H1 (cell line): ENCODE data around the gene SLC13A4. TPM values are rescaled to one million over a fixed set of nuclear protein-coding genes. Genes with fewer than 3 reads are reported as not detected.
A peak's percentile ranks its signal among the peaks of the same experiment; 100 is the strongest.

ENCODE experiments used
- CTCF ChIA-PET: fragments of 300-600 bp; sonication (Branson Sonifier 250); formaldehyde crosslinking; loops from one replicate; lab custom pipeline; 2021; ENCODE audit not compliant: partially characterized antibody; lab: Charles Lee
- POLR2A ChIA-PET: fragments of 300-600 bp; sonication (Branson Sonifier 250); formaldehyde crosslinking; loops from one replicate; lab custom pipeline; 2021; ENCODE audit warnings: inconsistent platforms; ENCODE audit not compliant: partially characterized antibody; lab: Charles Lee
- DNase-seq, 2 experiments: peaks; one replicate each; pipeline versions ENCODE4 v3.0.0 to v3.0.0-alpha.2; 2010 to 2022; ENCODE audit warnings: low spot score in 2 of 2, low read depth in 1 of 2, mixed read lengths in 1 of 2
- FAIRE-seq: peaks from 2 replicates; lab custom pipeline; 2011; peaks lifted over from hg19 to GRCh38; lab: Jason Lieb, UNC
- H2AFZ ChIP-seq: 2 replicates; pipeline ENCODE4 v1.8.1; 2012; ENCODE audit warnings: low read length, inconsistent platforms
- H2AK5ac ChIP-seq: 2 replicates; pipeline ENCODE4 v1.6.1; 2013; ENCODE audit warnings: low read depth, low read length
- H2BK120ac ChIP-seq: replicated peaks from 2 replicates; pipeline ENCODE3; 2013; ENCODE audit warnings: low read depth, low read length, inconsistent platforms
- H2BK12ac ChIP-seq: 2 replicates; pipeline ENCODE4 v1.6.1; 2013; ENCODE audit warnings: low read depth, low read length
- H2BK15ac ChIP-seq: 2 replicates; pipeline ENCODE4 v1.6.1; 2013; ENCODE audit warnings: low read length
- H2BK20ac ChIP-seq: 2 replicates; pipeline ENCODE4 v1.6.1; 2013; ENCODE audit warnings: low read length
- H2BK5ac ChIP-seq: 2 replicates; pipeline ENCODE4 v1.6.1; 2013; ENCODE audit warnings: low read depth, low read length
- H3K14ac ChIP-seq: 2 replicates; pipeline ENCODE4 v1.6.1; 2013; ENCODE audit warnings: inconsistent platforms; ENCODE audit not compliant: insufficient read length
- H3K18ac ChIP-seq: 2 replicates; pipeline ENCODE4 v1.6.1; 2013; ENCODE audit warnings: low read length; ENCODE audit errors: extremely low read depth
- H3K23ac ChIP-seq: 2 replicates; pipeline ENCODE4 v1.6.1; 2013; ENCODE audit warnings: inconsistent platforms; ENCODE audit not compliant: insufficient read length
- H3K23me2 ChIP-seq: 2 replicates; pipeline ENCODE4 v1.6.1; 2013; ENCODE audit warnings: low read depth, low read length
- H3K27ac ChIP-seq: 2 replicates; pipeline ENCODE4 v1.6.1; 2011; ENCODE audit warnings: low read depth, low read length, inconsistent platforms
- H3K27me3 ChIP-seq, 4 experiments: replicated peaks in 1 of 4; 1 replicate in 1 of 4; 2 replicates in 3 of 4; pipeline versions ENCODE4 v1.6.1 to v1.8.1; 2011 to 2013; ENCODE audit warnings: low read length in 3 of 4, mild to moderate bottlenecking in 3 of 4, inconsistent platforms in 2 of 4, mixed read lengths in 2 of 4, moderate library complexity in 1 of 4; ENCODE audit not compliant: control insufficient read depth in 3 of 4, insufficient read depth in 3 of 4; ENCODE audit errors: extremely low read depth in 1 of 4
- H3K36me3 ChIP-seq, 4 experiments: 2 replicates each; pipeline versions ENCODE4 v1.6.1 to v1.8.1; 2011 to 2013; ENCODE audit warnings: mild to moderate bottlenecking in 4 of 4, low read length in 3 of 4, moderate library complexity in 2 of 4, control low read depth in 1 of 4, inconsistent platforms in 1 of 4; ENCODE audit not compliant: insufficient read depth in 4 of 4, control insufficient read depth in 2 of 4
- H3K4ac ChIP-seq: replicated peaks from 2 replicates; pipeline ENCODE3; 2013; ENCODE audit warnings: low read length, low read depth, mixed read lengths, inconsistent platforms; ENCODE audit not compliant: insufficient read length
- H3K4me1 ChIP-seq, 4 experiments: replicated peaks in 1 of 4; 1 replicate in 1 of 4; 2 replicates in 3 of 4; pipeline versions ENCODE4 v1.6.1 to v1.8.1; 2011 to 2013; ENCODE audit warnings: low read length in 3 of 4, inconsistent platforms in 2 of 4, mixed read lengths in 1 of 4; ENCODE audit not compliant: insufficient read depth in 4 of 4, control insufficient read depth in 3 of 4
- H3K4me2 ChIP-seq, 2 experiments: 2 replicates each; pipeline versions ENCODE4 v1.6.1 to v1.8.1; 2011 to 2013; ENCODE audit warnings: low read depth in 2 of 2, low read length in 2 of 2, control low read depth in 1 of 2, inconsistent platforms in 1 of 2, mild to moderate bottlenecking in 1 of 2; ENCODE audit not compliant: insufficient read depth in 1 of 2
- H3K4me3 ChIP-seq, 4 experiments: fragments of 200-600, 300-600 bp in 1 of 4; sonication (generic), shearing (Covaris generic), sonication (Bioruptor Twin) in 1 of 4; 2 replicates each; pipeline versions ENCODE4 v1.5.1 to v1.8.1; 2011 to 2016; ENCODE audit warnings: low read length in 4 of 4, low read depth in 3 of 4, control low read depth in 2 of 4, inconsistent platforms in 2 of 4, mild to moderate bottlenecking in 2 of 4, mixed read lengths in 1 of 4, moderate library complexity in 1 of 4; ENCODE audit not compliant: insufficient read depth in 2 of 4; ENCODE audit errors: extremely low read depth in 1 of 4
- H3K56ac ChIP-seq: replicated peaks from 2 replicates; pipeline ENCODE3; 2013; ENCODE audit warnings: low read depth, mild to moderate bottlenecking, mixed read lengths, low read length, inconsistent platforms; ENCODE audit not compliant: insufficient read length
- H3K79me1 ChIP-seq: 2 replicates; pipeline ENCODE4 v1.6.1; 2013; ENCODE audit warnings: low read depth, low read length, control low read depth
- H3K79me2 ChIP-seq, 2 experiments: 2 replicates each; pipeline versions ENCODE4 v1.6.1 to v1.8.1; 2012 to 2013; ENCODE audit warnings: low read length in 2 of 2, mild to moderate bottlenecking in 2 of 2, inconsistent platforms in 1 of 2; ENCODE audit not compliant: insufficient read depth in 2 of 2, control insufficient read depth in 1 of 2
- H3K9ac ChIP-seq, 4 experiments: replicated peaks in 1 of 4; 1 replicate in 1 of 4; 2 replicates in 3 of 4; pipeline versions ENCODE4 v1.6.1 to v1.8.1; 2011 to 2013; ENCODE audit warnings: low read depth in 3 of 4, low read length in 3 of 4, control low read depth in 2 of 4, mild to moderate bottlenecking in 2 of 4, moderate library complexity in 2 of 4, inconsistent platforms in 1 of 4; ENCODE audit errors: extremely low read depth in 1 of 4
- H3K9me3 ChIP-seq, 2 experiments: 2 replicates each; pipeline versions ENCODE4 v1.6.1 to v1.8.1; 2012 to 2013; ENCODE audit warnings: mild to moderate bottlenecking in 2 of 2, moderate library complexity in 2 of 2, control low read depth in 1 of 2, inconsistent platforms in 1 of 2, low read depth in 1 of 2, low read length in 1 of 2, mixed read lengths in 1 of 2; ENCODE audit not compliant: insufficient read depth in 2 of 2
- H4K20me1 ChIP-seq, 2 experiments: replicated peaks in 1 of 2; 2 replicates each; pipeline versions ENCODE3 to v1.8.1; 2011 to 2013; ENCODE audit warnings: inconsistent platforms in 2 of 2, low read length in 2 of 2, mild to moderate bottlenecking in 1 of 2; ENCODE audit not compliant: insufficient read depth in 2 of 2, control insufficient read depth in 1 of 2
- H4K5ac ChIP-seq: 2 replicates; pipeline ENCODE4 v1.6.1; 2013; ENCODE audit warnings: low read length, low read depth, mixed read lengths, inconsistent platforms; ENCODE audit not compliant: insufficient read length
- H4K8ac ChIP-seq: 2 replicates; pipeline ENCODE4 v1.8.0; 2013; ENCODE audit warnings: mild to moderate bottlenecking, moderate library complexity, low read length, inconsistent platforms; ENCODE audit not compliant: insufficient read depth; ENCODE audit errors: extremely low read depth
- H4K91ac ChIP-seq: replicated peaks from 2 replicates; pipeline ENCODE3; 2013; ENCODE audit warnings: low read length, mixed read lengths, inconsistent platforms; ENCODE audit not compliant: insufficient read length
- CHD1 ChIP-seq: IDR thresholded peaks from 2 replicates; pipeline ENCODE4 v1.6.1; 2012; ENCODE audit warnings: low read depth, low read length, improper control_type of control experiment
- HDAC2 ChIP-seq, 2 experiments: fragments of 300-600 bp in 1 of 2; sonication (generic) in 1 of 2; IDR thresholded peaks; 2 replicates each; pipeline ENCODE4 v1.6.1; 2011 to 2012; ENCODE audit warnings: low read depth in 2 of 2, low read length in 2 of 2, mild to moderate bottlenecking in 2 of 2, moderate library complexity in 2 of 2, borderline replicate concordance in 1 of 2, inconsistent platforms in 1 of 2
- JUN ChIP-seq: IDR thresholded peaks from 2 replicates; pipeline ENCODE4 v1.6.1; 2011; ENCODE audit warnings: low read depth, mild to moderate bottlenecking, improper control_type of control experiment, low read length
- NANOG ChIP-seq: IDR thresholded peaks from 2 replicates; pipeline ENCODE4 v1.6.1; 2011; ENCODE audit warnings: low read length, low read depth, mild to moderate bottlenecking, inconsistent platforms; ENCODE audit not compliant: insufficient read depth, poor library complexity, severe bottlenecking
- NRF1 ChIP-seq: IDR thresholded peaks from 2 replicates; pipeline ENCODE4 v1.6.1; 2011; ENCODE audit warnings: mild to moderate bottlenecking, low read depth, low read length, improper control_type of control experiment
- RFX5 ChIP-seq: IDR thresholded peaks from 2 replicates; pipeline ENCODE4 v1.6.1; 2011; ENCODE audit warnings: low read depth, low read length, improper control_type of control experiment, borderline replicate concordance
- SRF ChIP-seq: IDR thresholded peaks from 2 replicates; pipeline ENCODE4 v1.6.1; 2011; ENCODE audit warnings: mild to moderate bottlenecking, low read depth, low read length, moderate library complexity
- WGBS, 2 experiments: shearing (Covaris generic) in 1 of 2; methylation state at CpG; one replicate each; pipeline versions ENCODE4 v1.1.6 to v1.1.7; 2013 to 2015; ENCODE audit warnings: low lambda C conversion rate in 2 of 2, mixed read lengths in 2 of 2, inconsistent platforms in 1 of 2, low coverage in 1 of 2, missing lambda C conversion rate in 1 of 2; ENCODE audit not compliant: insufficient replicate concordance in 2 of 2, insufficient coverage in 1 of 2, insufficient read length in 1 of 2; ENCODE audit errors: extremely low coverage in 1 of 2, missing lambda C conversion rate in 1 of 2; 5-methylcytosine and 5-hydroxymethylcytosine counted together
- polyA plus RNA-seq, 7 experiments: library from polyadenylated mRNA; depleted of rRNA in 3 of 7; stranded (reverse) in 5 of 7; unstranded in 2 of 7; fragments of >200 nt in 5 of 7; fragments of 200-250 nt in 2 of 7; gene quantifications; 1 replicate in 5 of 7; 2 replicates in 1 of 7; 4 replicates in 1 of 7; pipeline versions ENCODE4 v1.2.1 to v1.2.3, GENCODE V29; 2011 to 2013; ENCODE audit warnings: missing spikeins in 2 of 7, mixed read lengths in 2 of 7
- total RNA-seq: library from RNA; stranded (reverse); fragmentation: NEBNext Ultra II Directional; extraction: Animal tissue kit (Norgen Biotek cat#: 25700); gene quantifications from 2 replicates; pipeline ENCODE4 v1.2.1, GENCODE V29; 2021
- TF ChIP-seq, protein P1 (sequence below), 3 experiments: IDR thresholded peaks; 1 replicate in 2 of 3; 2 replicates in 1 of 3; pipeline versions ENCODE4 v1.5.1 to v1.6.1; 2011; ENCODE audit warnings: low read length in 3 of 3, mild to moderate bottlenecking in 3 of 3, inconsistent platforms in 2 of 3, low read depth in 1 of 3, moderate library complexity in 1 of 3; ENCODE audit not compliant: insufficient read depth in 1 of 3; ENCODE audit errors: control extremely low read depth in 1 of 3

The SLC13A4 gene
- total and polyA plus RNA-seq, 2 of the 8 experiments (the other 6 are each of a cell fraction or from before 2014, with no cell fraction given): 3.9 to 7.5 TPM

DNA sequence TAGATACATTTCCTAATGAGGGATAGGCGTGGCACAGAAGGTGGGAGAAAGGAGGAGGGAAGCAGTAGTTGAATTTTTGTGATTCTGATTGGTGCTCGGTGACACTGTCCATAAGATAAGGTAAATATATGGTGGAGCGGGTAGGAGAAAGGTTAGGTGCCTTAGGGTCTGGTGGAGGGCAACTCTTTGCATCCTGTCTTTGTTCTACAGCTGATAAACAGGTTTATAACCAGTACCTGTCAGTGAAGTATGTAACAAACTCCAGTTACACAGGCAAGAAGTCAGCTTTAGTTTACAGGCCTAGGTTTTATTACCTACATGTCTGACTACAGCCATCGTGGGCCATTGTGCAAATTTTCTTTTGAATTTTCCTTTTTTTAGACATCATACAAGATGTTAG is 31.5 kb upstream of the SLC13A4 start:
- Histone ChIP-seq H3K27me3 (no peaks in the 10 kb centered on the region), H3K4me1 (peaks cover 0 to 4% (median 2%) of the 10 kb centered on the region in 4 experiments; a peak in 4 of 7 replicates), H3K23ac (no peak overlapping the region), H4K5ac (no peak overlapping the region), H2AK5ac (no peak overlapping the region), H3K14ac (no peak overlapping the region), H4K20me1 (no peaks in the 10 kb centered on the region), H2BK15ac (no peak overlapping the region), H3K23me2 (no peaks in the 10 kb centered on the region), H3K36me3 (no peaks in the 10 kb centered on the region), H3K18ac (no peak overlapping the region), H4K91ac (no peak overlapping the region), H3K56ac (no peak overlapping the region), H3K4me2 (no peak overlapping the region), H3K9ac (no peak overlapping the region), H2BK20ac (0 out of 2 replicates have a peak overlapping the region, but pooled peaks have one; percentile 35), H3K79me2 (no peaks in the 10 kb centered on the region), H3K79me1 (no peaks in the 10 kb centered on the region), H3K4me3 (no peak overlapping the region), H3K9me3 (peaks cover 2% of the 10 kb centered on the region in 2 experiments), H3K4ac (no peak overlapping the region), H2BK120ac (no peak overlapping the region), H2BK5ac (no peak overlapping the region), H2AFZ (no peak overlapping the region), H2BK12ac (no peak overlapping the region), H4K8ac (no peak overlapping the region), H3K27ac (no peak overlapping the region)
- ChIA-PET CTCF (interaction anchor here (1.3 kb wide), 1 partner anchor 55 kb away, joined by 5 read pairs; no protein-coding TSS in a partner anchor), POLR2A (no interaction called here)
- WGBS, 2 experiments: 92% methylated on average over 4 of the region's 4 CpGs; no CpG with 5 or more reads in 1 of the 2 experiments
- FAIRE-seq (no peak), DNase-seq (no peak)
- TF ChIP-seq SRF (no peak), CHD1 (no peak), NANOG (no peak), HDAC2 (IDR thresholded peaks at IDR 0.05; ENCODE audit: borderline replicate concordance in 1 of 2, low read depth in 2 of 2, low read length in 2 of 2) (no peak), NRF1 (no peak), JUN (no peak), RFX5 (no peak)
- TF ChIP-seq, protein P1, sequence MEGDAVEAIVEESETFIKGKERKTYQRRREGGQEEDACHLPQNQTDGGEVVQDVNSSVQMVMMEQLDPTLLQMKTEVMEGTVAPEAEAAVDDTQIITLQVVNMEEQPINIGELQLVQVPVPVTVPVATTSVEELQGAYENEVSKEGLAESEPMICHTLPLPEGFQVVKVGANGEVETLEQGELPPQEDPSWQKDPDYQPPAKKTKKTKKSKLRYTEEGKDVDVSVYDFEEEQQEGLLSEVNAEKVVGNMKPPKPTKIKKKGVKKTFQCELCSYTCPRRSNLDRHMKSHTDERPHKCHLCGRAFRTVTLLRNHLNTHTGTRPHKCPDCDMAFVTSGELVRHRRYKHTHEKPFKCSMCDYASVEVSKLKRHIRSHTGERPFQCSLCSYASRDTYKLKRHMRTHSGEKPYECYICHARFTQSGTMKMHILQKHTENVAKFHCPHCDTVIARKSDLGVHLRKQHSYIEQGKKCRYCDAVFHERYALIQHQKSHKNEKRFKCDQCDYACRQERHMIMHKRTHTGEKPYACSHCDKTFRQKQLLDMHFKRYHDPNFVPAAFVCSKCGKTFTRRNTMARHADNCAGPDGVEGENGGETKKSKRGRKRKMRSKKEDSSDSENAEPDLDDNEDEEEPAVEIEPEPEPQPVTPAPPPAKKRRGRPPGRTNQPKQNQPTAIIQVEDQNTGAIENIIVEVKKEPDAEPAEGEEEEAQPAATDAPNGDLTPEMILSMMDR (IDR thresholded peaks at IDR 0.05; ENCODE audit: control extremely low read depth in 1 of 3, insufficient read depth in 1 of 3, low read depth in 1 of 3, low read length in 3 of 3): no peak
